HepG2 (cell line): Measurements from ENCODE around the gene NCAM2. TPM values are rescaled to one million over a fixed set of nuclear protein-coding genes. Genes with fewer than 3 reads are reported as not detected.

Experiments
- ATAC-seq: fragments of 200-7000 bp; cut with Tn5 transposase; 3 replicates; pipeline ENCODE4 v1.9.1; 2020; ENCODE audit warnings: mild to moderate bottlenecking, moderate library complexity
- BruUV-seq: library from RNA; stranded (reverse); fragments of 400-500 nt; replicated peaks from 2 replicates; lab custom pipeline; 2021; lab: Mats Ljungman, UMichigan
- CTCF ChIA-PET: fragments of 300-600 bp; formaldehyde crosslinking; extraction: SDS; loops from one replicate; lab custom pipeline; 2021; ENCODE audit warnings: low total read pairs, inconsistent platforms, low intra/inter-chr PET ratio; lab: Yijun Ruan, JAX
- POLR2A ChIA-PET: fragments of 350-600 bp; sonication (Branson Sonifier 250); formaldehyde crosslinking; loops from one replicate; lab custom pipeline; 2020; ENCODE audit warnings: antibody characterized with exemption, inconsistent platforms; lab: Yijun Ruan, JAX
- DNase-seq: peaks from one replicate; pipeline ENCODE4 v3.0.0-alpha.2; 2015; ENCODE audit warnings: low spot score
- FAIRE-seq: peaks from 3 replicates; lab custom pipeline; 2011; peaks lifted over from hg19 to GRCh38; lab: Jason Lieb, UNC
- H2AFZ ChIP-seq: one replicate; pipeline ENCODE4 v1.6.1; 2011; ENCODE audit warnings: low read length, inconsistent platforms
- H3K27ac ChIP-seq: fragments of 300-600 bp; 3 replicates; pipeline ENCODE4 v1.8.0; 2011; ENCODE audit warnings: mixed run types, mild to moderate bottlenecking, mixed read lengths, low read length, inconsistent platforms; ENCODE audit not compliant: insufficient read depth; ENCODE audit errors: extremely low read length
- H3K27me3 ChIP-seq, 2 experiments: fragments of 200-600 bp in 1 of 2; 2 replicates in 1 of 2; 3 replicates in 1 of 2; pipeline versions ENCODE4 v1.6.0 to v1.8.0; 2011; ENCODE audit warnings: low read length in 2 of 2, mild to moderate bottlenecking in 2 of 2, moderate library complexity in 2 of 2, inconsistent platforms in 1 of 2; ENCODE audit not compliant: insufficient read depth in 2 of 2, control insufficient read depth in 1 of 2
- H3K36me3 ChIP-seq, 2 experiments: fragments of 200-600 bp in 1 of 2; replicated peaks in 1 of 2; 2 replicates in 1 of 2; 3 replicates in 1 of 2; pipeline versions ENCODE4 v1.5.1 to v1.8.0; 2011; ENCODE audit warnings: low read length in 2 of 2, inconsistent platforms in 1 of 2; ENCODE audit not compliant: insufficient read depth in 2 of 2, control insufficient read depth in 1 of 2
- H3K4me1 ChIP-seq: 2 replicates; pipeline ENCODE4 v1.5.1; 2012; ENCODE audit warnings: low read length, inconsistent platforms; ENCODE audit not compliant: insufficient read depth
- H3K4me2 ChIP-seq: 2 replicates; pipeline ENCODE4 v1.6.0; 2011; ENCODE audit warnings: low read depth, low read length, inconsistent platforms
- H3K4me3 ChIP-seq, 3 experiments: fragments of 200-600 bp in 1 of 3; sonication (generic), shearing (Covaris generic) in 1 of 3; replicated peaks in 1 of 3; 2 replicates each; pipeline ENCODE4 v1.5.1; 2011 to 2016; ENCODE audit warnings: low read length in 3 of 3, inconsistent platforms in 2 of 3, low read depth in 2 of 3, mild to moderate bottlenecking in 2 of 3, control low read depth in 1 of 3, mixed read lengths in 1 of 3; ENCODE audit not compliant: insufficient read depth in 1 of 3
- H3K79me2 ChIP-seq: one replicate; pipeline ENCODE4 v1.6.1; 2011; ENCODE audit warnings: low read length, inconsistent platforms; ENCODE audit not compliant: insufficient read depth
- H3K9ac ChIP-seq: 2 replicates; pipeline ENCODE4 v1.6.0; 2011; ENCODE audit warnings: mild to moderate bottlenecking, low read depth, low read length, inconsistent platforms; ENCODE audit not compliant: insufficient read depth
- H3K9me3 ChIP-seq: 2 replicates; pipeline ENCODE4 v1.5.1; 2012; ENCODE audit warnings: mild to moderate bottlenecking, low read length
- H4K20me1 ChIP-seq: 2 replicates; pipeline ENCODE4 v1.6.0; 2011; ENCODE audit warnings: inconsistent platforms, mild to moderate bottlenecking, low read length, moderate library complexity; ENCODE audit not compliant: insufficient read depth
- NPAS2 ChIP-seq: sonication (generic); formaldehyde crosslinking; IDR thresholded peaks from 2 replicates; pipeline ENCODE4 v1.8.0; 2022; ENCODE audit warnings: mild to moderate bottlenecking, missing genetic modification reagents, borderline replicate concordance
- PCBP1 ChIP-seq: fragments of 200-400 bp; formaldehyde crosslinking; IDR thresholded peaks from 2 replicates; pipeline ENCODE4 v1.6.1; 2017; ENCODE audit warnings: mild to moderate bottlenecking, low read depth, low read length, borderline replicate concordance
- ZNF672 ChIP-seq: sonication (generic); formaldehyde crosslinking; IDR thresholded peaks from 2 replicates; pipeline ENCODE4 v1.8.1; 2022; ENCODE audit warnings: missing genetic modification reagents
- ZNF879 ChIP-seq: sonication (generic); formaldehyde crosslinking; IDR thresholded peaks from 2 replicates; pipeline ENCODE4 v1.8.1; 2023; ENCODE audit warnings: missing genetic modification reagents
- WGBS: methylation state at CpG from one replicate; pipeline ENCODE4 v1.1.6; 2017; ENCODE audit warnings: low lambda C conversion rate; 5-methylcytosine and 5-hydroxymethylcytosine counted together
- in situ Hi-C: cut with HindIII; loops from 2 replicates; pipeline ENCODE4 v1.10.0; 2017; ENCODE audit warnings: low pct_unique_long_range_greater_than_20kb; ENCODE audit not compliant: extremely low pct_ligation_motif_present
- intact Hi-C: fragments of 100-400 bp; cut with micrococcal nuclease; formaldehyde crosslinking; loops from one replicate; pipeline ENCODE4 v1.10.0; 2022; ENCODE audit not compliant: unreplicated experiment
- polyA plus RNA-seq, 8 experiments: library from polyadenylated mRNA; depleted of rRNA in 3 of 8; stranded (reverse) in 7 of 8; unstranded in 1 of 8; fragments of >200 nt; fragmentation: Illumina TruSeq in 4 of 8; extraction: Trizol in 4 of 8; gene quantifications; 2 replicates each; pipeline versions ENCODE4 v1.2.1 to v1.2.3, GENCODE V29; 2011 to 2016; ENCODE audit warnings: low read depth in 4 of 8, missing spikeins in 1 of 8, mixed read lengths in 1 of 8; ENCODE audit not compliant: insufficient read depth in 1 of 8
- total RNA-seq, 5 experiments: library from RNA; depleted of rRNA; stranded (reverse); fragments of >200 nt; fragmentation: Illumina TruSeq; extraction: Trizol; gene quantifications; 2 replicates each; pipeline ENCODE4 v1.2.3, GENCODE V29; 2016; ENCODE audit warnings: low read depth in 1 of 5
- TF ChIP-seq, protein P1 (sequence below): IDR thresholded peaks from 2 replicates; pipeline ENCODE4 v1.6.1; 2012; ENCODE audit warnings: low read length, improper control_type of control experiment

The NCAM2 gene
- total and polyA plus RNA-seq, 2 of the 13 experiments (the other 11 are each of a cell fraction or from before 2014, with no cell fraction given): not detected

DNA sequence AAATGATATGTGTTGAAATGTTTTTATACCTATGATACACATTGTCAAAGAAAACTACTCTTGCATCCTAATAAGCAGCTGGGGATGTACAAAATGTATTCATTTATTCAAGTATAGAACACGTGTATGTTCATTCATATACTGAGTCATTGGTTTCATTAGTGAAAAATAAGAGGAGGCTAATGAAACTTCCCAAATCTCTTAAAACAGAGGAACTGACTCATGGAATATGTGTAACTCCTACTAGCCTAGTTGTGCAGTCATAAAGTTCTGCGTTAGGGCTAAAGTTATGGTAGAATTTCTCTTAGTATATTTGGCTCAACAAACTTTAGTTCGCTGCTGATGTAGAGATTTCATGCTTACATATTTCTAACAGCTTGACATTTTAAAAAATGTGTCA lies 441.6 kb downstream of the NCAM2 start (continued):
- TF ChIP-seq PCBP1: no peak

DNA sequence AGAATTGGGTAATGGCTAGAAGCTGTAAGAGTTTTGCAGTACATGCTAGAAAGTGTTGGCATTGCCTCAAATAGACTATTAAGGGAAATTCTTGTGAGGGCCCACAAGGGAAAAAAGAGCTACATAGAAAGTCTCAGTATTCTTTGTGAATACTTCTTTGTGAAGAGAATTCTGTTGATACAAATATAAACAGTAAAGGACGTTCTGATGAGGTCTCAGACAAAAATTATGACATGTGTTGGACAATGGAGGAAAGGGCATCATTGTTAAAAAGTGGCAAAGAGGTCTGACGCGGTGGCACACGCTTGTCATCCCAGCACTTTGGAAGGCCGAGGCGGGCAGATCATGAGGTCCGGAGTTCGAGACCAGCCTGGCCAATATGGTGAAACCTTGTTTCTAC lies 458.9 kb downstream of the NCAM2 start:
- TF ChIP-seq ZNF672 (CRISPR knock-in tag): no peak
- no peak for TF ChIP-seq ZNF879 (CRISPR knock-in tag)
- TF ChIP-seq, protein P1, sequence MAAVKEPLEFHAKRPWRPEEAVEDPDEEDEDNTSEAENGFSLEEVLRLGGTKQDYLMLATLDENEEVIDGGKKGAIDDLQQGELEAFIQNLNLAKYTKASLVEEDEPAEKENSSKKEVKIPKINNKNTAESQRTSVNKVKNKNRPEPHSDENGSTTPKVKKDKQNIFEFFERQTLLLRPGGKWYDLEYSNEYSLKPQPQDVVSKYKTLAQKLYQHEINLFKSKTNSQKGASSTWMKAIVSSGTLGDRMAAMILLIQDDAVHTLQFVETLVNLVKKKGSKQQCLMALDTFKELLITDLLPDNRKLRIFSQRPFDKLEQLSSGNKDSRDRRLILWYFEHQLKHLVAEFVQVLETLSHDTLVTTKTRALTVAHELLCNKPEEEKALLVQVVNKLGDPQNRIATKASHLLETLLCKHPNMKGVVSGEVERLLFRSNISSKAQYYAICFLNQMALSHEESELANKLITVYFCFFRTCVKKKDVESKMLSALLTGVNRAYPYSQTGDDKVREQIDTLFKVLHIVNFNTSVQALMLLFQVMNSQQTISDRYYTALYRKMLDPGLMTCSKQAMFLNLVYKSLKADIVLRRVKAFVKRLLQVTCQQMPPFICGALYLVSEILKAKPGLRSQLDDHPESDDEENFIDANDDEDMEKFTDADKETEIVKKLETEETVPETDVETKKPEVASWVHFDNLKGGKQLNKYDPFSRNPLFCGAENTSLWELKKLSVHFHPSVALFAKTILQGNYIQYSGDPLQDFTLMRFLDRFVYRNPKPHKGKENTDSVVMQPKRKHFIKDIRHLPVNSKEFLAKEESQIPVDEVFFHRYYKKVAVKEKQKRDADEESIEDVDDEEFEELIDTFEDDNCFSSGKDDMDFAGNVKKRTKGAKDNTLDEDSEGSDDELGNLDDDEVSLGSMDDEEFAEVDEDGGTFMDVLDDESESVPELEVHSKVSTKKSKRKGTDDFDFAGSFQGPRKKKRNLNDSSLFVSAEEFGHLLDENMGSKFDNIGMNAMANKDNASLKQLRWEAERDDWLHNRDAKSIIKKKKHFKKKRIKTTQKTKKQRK: no peak
- TF ChIP-seq NPAS2: no peak
- TF ChIP-seq, all 625 proteins: peak for 0
- FAIRE-seq (no peak), DNase-seq (no peak), ATAC-seq (no peak)
- Histone ChIP-seq H3K9me3 (peaks cover 72% of the 10 kb centered on the region), H3K4me1 (no peaks in the 10 kb centered on the region), H3K27me3 (no peaks in the 10 kb centered on the region), H4K20me1 (no peaks in the 10 kb centered on the region), H3K36me3 (no peaks in the 10 kb centered on the region), H3K4me3 (no peak overlapping the region), H3K79me2 (no peaks in the 10 kb centered on the region), H3K9ac (no peak overlapping the region), H3K4me2 (no peak overlapping the region), H2AFZ (no peak overlapping the region), H3K27ac (no peak overlapping the region)
- intact Hi-C loops (no loop called here), in situ Hi-C loops (no loop called here)
- ChIA-PET POLR2A (no interaction called here), CTCF (no interaction called here)
- WGBS: 21% methylated on average over 8 of the region's 8 CpGs
- BruUV-seq: no TSS peak
